Right renal pelvis (tissue), 4 donors: ENCODE results near the gene NLGN1. TPM values are rescaled to one million over a fixed set of nuclear protein-coding genes. Genes with fewer than 3 reads are reported as not detected.

Source experiments
- DNase-seq, 4 donors: peaks; one replicate each; pipeline ENCODE4 v3.0.0-alpha.2; 2013; ENCODE audit warnings: low read depth in 4 of 4, low spot score in 3 of 4, missing footprints in 1 of 4
- polyA plus RNA-seq, 4 donors: library from polyadenylated mRNA; unstranded; fragments of 120-200 nt; gene quantifications; one replicate each; pipeline ENCODE4 v1.2.1, GENCODE V29; 2013; ENCODE audit not compliant: insufficient read length in 4 of 4

The NLGN1 gene
- polyA plus RNA-seq, 4 donors, result 1.8 to 3.8 (median 3.0) TPM

- DNase-seq, result peak in 1 of 4 donors; percentile 7
Measured at GRCh38 chr3:173624086-173624485, 226.5 kb downstream of the NLGN1 start.

GRCh38 chr3:173630849-173631248 is 233.3 kb downstream of the NLGN1 start:
- no peak for DNase-seq

GRCh38 chr3:173632945-173633344 is 235.4 kb downstream of the NLGN1 start:
- DNase-seq, result no peak

- no peak for DNase-seq
Measured at GRCh38 chr3:173635826-173636225, 238.3 kb downstream of the NLGN1 start.

- no peak for DNase-seq
Measured at GRCh38 chr3:173639098-173639497, 241.6 kb downstream of the NLGN1 start.

GRCh38 chr3:173641696-173642095 is 244.2 kb downstream of the NLGN1 start:
- DNase-seq, result no peak

GRCh38 chr3:173644086-173645082 is 246.8 kb downstream of the NLGN1 start:
- no peak for DNase-seq

GRCh38 chr3:173650596-173650995 is 253.1 kb downstream of the NLGN1 start:
- no peak for DNase-seq

- no peak for DNase-seq
Measured at GRCh38 chr3:173652093-173652492, 254.5 kb downstream of the NLGN1 start.

GRCh38 chr3:173653781-173654180 is 256.2 kb downstream of the NLGN1 start:
- no peak for DNase-seq

GRCh38 chr3:173659972-173660371 is 262.4 kb downstream of the NLGN1 start:
- no peak for DNase-seq

GRCh38 chr3:173660645-173661299 is 263.2 kb downstream of the NLGN1 start:
- no peak for DNase-seq

GRCh38 chr3:173663696-173664111 is 266.2 kb downstream of the NLGN1 start:
- DNase-seq, result no peak

GRCh38 chr3:173676094-173676493 is 278.6 kb downstream of the NLGN1 start:
- DNase-seq, result no peak

GRCh38 chr3:173681188-173681678 is 283.7 kb downstream of the NLGN1 start:
- no peak for DNase-seq

- DNase-seq, result peak in 1 of 4 donors; percentile 7
Measured at GRCh38 chr3:173685456-173685855, 287.9 kb downstream of the NLGN1 start.

- peak in 1 of 4 donors; percentile 10 for DNase-seq
Measured at GRCh38 chr3:173688216-173688842, 290.8 kb downstream of the NLGN1 start.

GRCh38 chr3:173690542-173691180 is 293.1 kb downstream of the NLGN1 start:
- DNase-seq, result peak in 1 of 4 donors; percentile 2

- DNase-seq, result no peak
Measured at GRCh38 chr3:173699353-173699752, 301.8 kb downstream of the NLGN1 start.

- DNase-seq, result no peak
Measured at GRCh38 chr3:173700336-173700735, 302.8 kb downstream of the NLGN1 start.
